Activated T-helper 2 cell treated with anti-CD3 and anti-CD28 coated beads, Interferon-gamma antibody, Interleukin-2, Interleukin-4, amounts not matched to agents 10 μg/mL and 5 μg/mL and 100 μg/mL, durations not matched to agents 14 hours and 24 hours and 36 hours (primary cell): ENCODE data around the gene SULT1C3. TPM values are rescaled to one million over a fixed set of nuclear protein-coding genes. Genes with fewer than 3 reads are reported as not detected.

Experiments
- DNase-seq: peaks from one replicate; pipeline ENCODE4 v3.0.0; 2021; ENCODE audit warnings: low spot score
- H3K27ac Mint-ChIP-seq: one replicate; pipeline ENCODE4 v1.8.0; 2021; ENCODE audit warnings: mixed read lengths
- H3K27me3 Mint-ChIP-seq: one replicate; pipeline ENCODE4 v1.8.0; 2021; ENCODE audit warnings: low read depth, mixed read lengths
- H3K36me3 Mint-ChIP-seq: one replicate; pipeline ENCODE4 v1.8.0; 2021; ENCODE audit warnings: low read depth, mixed read lengths
- H3K4me1 Mint-ChIP-seq: one replicate; pipeline ENCODE4 v1.8.0; 2021; ENCODE audit warnings: low read depth, mixed read lengths
- H3K4me3 Mint-ChIP-seq: one replicate; pipeline ENCODE4 v1.8.0; 2021; ENCODE audit warnings: low read depth, mild to moderate bottlenecking, moderate library complexity, mixed read lengths
- H3K9me3 Mint-ChIP-seq: one replicate; pipeline ENCODE4 v1.8.0; 2021; ENCODE audit warnings: mixed read lengths
- intact Hi-C: fragments of 100-400 bp; cut with micrococcal nuclease; formaldehyde crosslinking; loops from one replicate; pipeline ENCODE4 v1.15.1; 2023
- total RNA-seq: library from RNA; stranded (reverse); gene quantifications from 2 replicates; pipeline ENCODE4 v1.2.3, GENCODE V29; 2022

SULT1C3 gene
- total RNA-seq, 1 donor from 2014 or later = not detected

DNA sequence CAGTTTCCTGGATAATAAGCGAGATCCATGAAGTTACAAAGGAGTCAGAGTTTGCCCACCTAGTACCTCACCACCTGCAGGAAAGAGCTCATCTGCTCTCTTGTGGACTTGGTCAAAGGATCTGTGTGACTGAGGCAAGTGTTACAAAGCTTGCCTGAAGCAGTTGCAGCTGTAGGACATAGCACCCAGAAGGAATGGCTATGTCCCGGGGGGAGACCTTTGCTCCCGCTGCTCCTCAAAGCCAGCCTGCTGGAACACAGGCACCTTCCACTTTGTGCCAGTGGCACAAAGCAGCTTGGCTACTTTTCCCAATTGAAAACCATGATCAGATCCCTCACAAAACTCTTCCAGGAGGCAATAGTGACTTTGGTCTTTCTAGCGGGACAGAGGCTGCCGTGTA lies 45.8 kb downstream of the SULT1C3 start:
- H3K4me1 Mint-ChIP-seq = no peaks in the 10 kb centered on the region
- intact Hi-C loops = no loop called here

DNA sequence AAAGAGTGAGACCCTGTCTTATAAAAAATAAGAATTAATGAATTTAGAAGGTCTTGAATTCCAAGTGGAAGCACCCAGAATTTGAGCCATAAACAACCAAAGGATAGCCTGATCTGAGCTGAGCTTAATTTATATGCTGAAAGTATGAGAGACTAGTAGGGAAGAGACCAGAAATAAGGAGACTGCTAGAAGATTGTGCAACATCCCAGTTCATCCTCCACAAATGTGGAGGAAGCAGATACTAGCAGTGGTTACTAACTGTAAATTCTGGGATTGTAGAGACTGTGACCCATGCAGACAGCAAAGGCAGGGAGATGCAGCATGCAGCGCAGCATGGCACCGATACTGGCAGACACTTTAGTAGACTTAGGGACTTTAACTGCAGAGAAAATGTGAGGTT lies 47.4 kb downstream of the SULT1C3 start:
- H3K36me3 Mint-ChIP-seq = no peaks in the 10 kb centered on the region
- DNase-seq = no peak
- H3K27ac Mint-ChIP-seq = no peak overlapping the region
- H3K4me3 Mint-ChIP-seq = no peak overlapping the region
- H3K27me3 Mint-ChIP-seq = no peaks in the 10 kb centered on the region
- no peaks in the 10 kb centered on the region for H3K9me3 Mint-ChIP-seq
- intact Hi-C loops = no loop called here
- no peaks in the 10 kb centered on the region for H3K4me1 Mint-ChIP-seq

More for the DNA sequence above, 45.8 kb downstream of the SULT1C3 start:
- H3K27ac Mint-ChIP-seq = no peak overlapping the region
- H3K36me3 Mint-ChIP-seq = no peaks in the 10 kb centered on the region
- H3K4me3 Mint-ChIP-seq = no peak overlapping the region
- H3K27me3 Mint-ChIP-seq = no peaks in the 10 kb centered on the region
- H3K9me3 Mint-ChIP-seq = no peaks in the 10 kb centered on the region
- DNase-seq = no peak

DNA sequence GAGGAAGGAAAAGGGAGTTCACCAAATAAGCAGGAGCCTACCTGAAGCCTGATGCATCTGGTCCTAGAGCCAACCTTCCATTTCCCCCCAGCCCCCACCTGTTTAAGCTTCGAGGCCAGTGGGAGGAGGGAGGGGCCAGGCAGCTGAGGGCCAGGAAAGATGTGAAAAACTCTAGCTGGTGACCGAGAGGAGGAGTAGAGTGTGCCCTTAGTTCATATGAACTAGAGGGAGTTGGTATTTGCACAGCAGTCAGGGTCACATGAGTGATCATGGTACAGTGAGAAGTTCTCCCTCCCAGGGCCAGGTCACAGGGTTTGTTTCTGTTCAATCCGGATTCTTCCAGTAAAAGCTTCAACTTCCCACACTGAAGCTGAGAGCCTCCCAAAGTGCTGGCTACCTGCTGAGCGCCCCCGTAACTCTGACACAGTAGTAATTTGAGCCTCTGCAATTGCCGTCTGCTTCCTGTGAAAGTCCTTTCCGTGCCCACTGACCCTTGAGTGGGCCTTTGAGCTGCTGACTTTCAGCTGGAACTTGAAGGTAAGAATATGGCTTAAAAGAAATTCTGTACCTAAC lies 48.9 kb downstream of the SULT1C3 start, which contains the start of gene SULT1C2:
TSS of gene SULT1C2 (plus strand) at position 362 of the 573 bp plus-strand sequence. CDS start 4,773 bp downstream, outside the sequence.
- DNase-seq = no peak
- intact Hi-C loops = no loop called here
- Mint-ChIP-seq H3K27me3 (no peaks in the 10 kb centered on the region), H3K4me1 (no peaks in the 10 kb centered on the region), H3K9me3 (no peaks in the 10 kb centered on the region), H3K27ac (no peak within 1 kb of the TSS), H3K4me3 (no peak within 1 kb of the TSS), H3K36me3 (no peaks in the 10 kb centered on the region)

DNA sequence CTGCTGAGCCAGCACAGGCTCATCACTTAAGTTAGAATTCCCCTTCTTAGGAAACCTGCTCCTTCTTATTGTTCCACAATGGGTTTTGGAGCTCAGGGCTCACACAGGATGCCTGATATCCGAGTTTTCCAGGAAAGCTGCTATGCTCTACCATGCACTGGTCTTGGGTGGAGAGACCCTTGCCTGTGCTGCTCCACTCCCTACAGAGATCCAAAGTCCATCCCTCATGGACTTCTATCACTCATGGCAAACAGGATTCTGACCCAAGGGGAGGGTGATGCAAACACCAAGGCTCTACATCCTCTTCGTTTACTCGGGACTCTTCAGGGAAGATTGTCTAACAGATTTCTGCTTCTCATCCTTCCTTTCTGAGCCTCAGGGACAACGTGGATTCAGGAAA lies 54.1 kb downstream of the SULT1C3 start:
- no peaks in the 10 kb centered on the region for H3K9me3 Mint-ChIP-seq
- no peak overlapping the region for H3K27ac Mint-ChIP-seq
- no peak overlapping the region for H3K4me3 Mint-ChIP-seq
- no peaks in the 10 kb centered on the region for H3K4me1 Mint-ChIP-seq
- no peaks in the 10 kb centered on the region for H3K36me3 Mint-ChIP-seq
- no peaks in the 10 kb centered on the region for H3K27me3 Mint-ChIP-seq
- no peak for DNase-seq
- intact Hi-C loops = no loop called here

DNA sequence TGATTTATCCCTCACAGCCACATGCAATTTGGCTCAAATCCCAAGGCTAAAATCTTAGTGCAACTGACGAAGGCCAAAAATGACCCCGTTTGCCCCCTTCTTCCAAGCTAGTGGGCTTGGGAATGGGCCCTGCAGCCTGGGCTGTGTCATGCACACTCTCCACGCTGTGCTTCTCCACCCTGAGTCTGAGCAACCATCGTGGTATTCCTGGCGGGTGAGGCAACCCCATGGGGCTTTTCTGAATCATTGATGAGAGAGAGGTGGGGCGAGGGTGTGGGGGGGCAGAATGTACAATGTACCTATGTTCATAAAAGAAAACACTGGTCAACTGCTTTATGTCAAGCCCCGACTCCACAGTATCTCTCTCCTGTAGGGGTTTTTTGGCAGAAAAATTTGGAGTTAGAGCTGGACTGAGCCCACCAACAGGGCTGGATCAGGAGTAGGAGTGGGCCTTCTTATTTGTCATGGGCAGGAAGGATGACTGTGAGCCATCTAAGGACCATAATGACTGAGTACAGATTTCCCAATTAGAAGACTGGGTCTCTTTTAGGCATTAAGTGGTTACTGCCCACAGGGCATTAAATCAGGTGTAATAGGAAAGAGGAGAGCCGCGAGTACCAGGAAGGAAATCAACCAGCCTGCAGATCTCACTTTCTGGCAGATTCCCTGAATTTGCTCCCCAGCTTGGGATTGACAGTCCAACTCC lies 57.8 kb downstream of the SULT1C3 start:
- H3K27me3 Mint-ChIP-seq = no peaks in the 10 kb centered on the region
- no peaks in the 10 kb centered on the region for H3K9me3 Mint-ChIP-seq
- intact Hi-C loops = no loop called here
- no peaks in the 10 kb centered on the region for H3K36me3 Mint-ChIP-seq
- no peak for DNase-seq
- no peaks in the 10 kb centered on the region for H3K4me1 Mint-ChIP-seq
- H3K4me3 Mint-ChIP-seq = no peak overlapping the region
- no peak overlapping the region for H3K27ac Mint-ChIP-seq

DNA sequence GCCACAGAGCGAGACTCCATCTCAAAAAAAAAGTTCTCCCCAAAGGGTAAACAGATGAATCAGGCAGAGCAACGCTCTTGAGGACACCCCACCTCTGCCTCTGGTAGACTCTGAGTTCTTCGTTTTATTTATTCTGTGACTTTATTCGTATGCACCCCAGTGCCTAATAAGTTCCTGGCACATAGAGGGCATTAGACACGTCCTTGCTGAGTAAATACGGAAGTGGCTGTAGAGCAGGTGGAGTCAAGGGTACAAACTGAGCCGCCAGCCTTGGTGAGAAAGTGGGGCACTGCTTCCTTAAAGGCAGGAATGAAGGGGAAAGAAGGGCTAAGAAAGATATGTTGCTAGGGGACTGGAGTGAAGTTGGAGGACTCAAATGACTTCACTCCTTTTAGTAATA lies 61.8 kb downstream of the SULT1C3 start:
- Mint-ChIP-seq H3K36me3 (no peaks in the 10 kb centered on the region), H3K27me3 (peaks cover 2% of the 10 kb centered on the region), H3K4me3 (no peak overlapping the region), H3K4me1 (peaks cover 5% of the 10 kb centered on the region), H3K27ac (no peak overlapping the region), H3K9me3 (no peaks in the 10 kb centered on the region)
- DNase-seq = no peak
- intact Hi-C loops = no loop called here

DNA sequence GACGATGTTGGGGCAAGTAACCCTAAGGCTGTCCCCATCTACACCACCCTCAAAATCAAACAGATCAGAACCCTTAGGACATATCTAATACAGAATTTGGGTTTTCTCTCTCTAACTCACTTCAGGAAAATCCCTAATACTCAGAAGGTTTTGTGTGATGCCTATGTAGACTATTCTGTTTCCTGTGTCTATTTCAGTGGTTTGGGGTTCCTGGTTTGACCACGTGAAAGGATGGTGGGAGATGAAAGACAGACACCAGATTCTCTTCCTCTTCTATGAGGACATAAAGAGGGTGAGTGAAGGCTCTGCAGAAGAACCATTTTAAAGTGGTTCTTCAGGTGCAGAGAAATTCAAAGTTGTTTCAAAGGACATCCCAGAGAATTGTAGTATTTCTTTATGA lies 65.2 kb downstream of the SULT1C3 start:
- H3K9me3 Mint-ChIP-seq = no peaks in the 10 kb centered on the region
- intact Hi-C loops = no loop called here
- H3K4me3 Mint-ChIP-seq = no peak overlapping the region
- H3K27me3 Mint-ChIP-seq = peaks cover 4% of the 10 kb centered on the region
- peaks cover 5% of the 10 kb centered on the region for H3K4me1 Mint-ChIP-seq
- H3K27ac Mint-ChIP-seq = no peak overlapping the region
- no peak for DNase-seq
- no peaks in the 10 kb centered on the region for H3K36me3 Mint-ChIP-seq

DNA sequence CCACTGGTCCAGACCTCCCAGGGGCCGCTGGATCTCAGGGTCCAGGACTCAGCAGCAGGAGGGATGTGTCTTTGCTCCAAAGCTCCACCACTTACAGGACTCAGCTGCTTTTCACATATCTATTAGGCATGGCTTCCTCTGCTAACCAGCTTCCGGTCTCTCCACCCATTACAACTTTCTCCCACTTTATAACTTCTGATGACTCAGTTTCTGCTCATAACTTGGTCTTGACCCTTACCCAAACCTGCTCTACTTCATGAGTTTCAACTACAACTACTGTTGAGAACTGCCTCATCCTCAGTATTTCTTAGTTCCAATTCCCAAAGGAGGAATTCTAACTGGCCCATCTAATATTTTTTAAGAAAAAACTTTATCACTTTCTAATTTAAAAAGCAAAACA lies 66.1 kb downstream of the SULT1C3 start:
- Mint-ChIP-seq H3K4me1 (peaks cover 5% of the 10 kb centered on the region), H3K27ac (no peak overlapping the region), H3K9me3 (no peaks in the 10 kb centered on the region), H3K36me3 (no peaks in the 10 kb centered on the region), H3K4me3 (no peak overlapping the region), H3K27me3 (peaks cover 4% of the 10 kb centered on the region)
- intact Hi-C loops = no loop called here
- DNase-seq = no peak

DNA sequence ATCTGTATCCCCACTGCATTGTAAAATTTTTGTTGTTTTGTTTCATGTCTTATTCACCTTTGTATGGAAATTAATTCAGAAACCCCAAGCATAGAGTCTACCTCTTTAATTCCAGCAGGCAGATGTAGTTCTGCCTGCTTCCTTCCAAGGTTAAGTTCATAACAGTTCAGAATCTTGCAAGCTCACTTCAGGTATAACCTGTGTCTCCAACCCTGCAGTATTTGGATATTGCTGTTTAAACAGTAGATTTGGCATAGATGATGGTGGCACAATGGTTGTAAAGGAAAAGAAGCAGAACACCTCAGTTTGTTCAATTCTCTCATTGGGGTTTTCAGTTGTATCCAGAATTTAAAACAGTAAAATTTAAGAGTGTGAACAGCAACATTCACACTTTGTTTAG lies 70.1 kb downstream of the SULT1C3 start:
- no peak overlapping the region for H3K27ac Mint-ChIP-seq
- peaks cover 2% of the 10 kb centered on the region for H3K27me3 Mint-ChIP-seq
- intact Hi-C loops = no loop called here
- no peak for DNase-seq
- H3K36me3 Mint-ChIP-seq = no peaks in the 10 kb centered on the region
- peaks cover 4% of the 10 kb centered on the region for H3K4me1 Mint-ChIP-seq
- no peak overlapping the region for H3K4me3 Mint-ChIP-seq
- no peaks in the 10 kb centered on the region for H3K9me3 Mint-ChIP-seq

Other genes starting within 250 kb of the SULT1C3 start
- gene SULT1C2, start 48.9 kb downstream of the SULT1C3 start, total RNA-seq = not detected in 2 replicates
- not detected in 2 replicates for gene SULT1C4, start 138.0 kb downstream of the SULT1C3 start, total RNA-seq
- 38.8 and 42.7 TPM in 2 replicates for gene GCC2, start 209.2 kb downstream of the SULT1C3 start, total RNA-seq